K562 (cell line): Measurements from ENCODE around the gene PRKD1.

Experiments
- EZH2 ChIP-seq: IDR thresholded peaks from 2 replicates; pipeline ENCODE4 v1.6.1; 2012; ENCODE audit warnings: low read depth, mild to moderate bottlenecking, inconsistent platforms, low read length, borderline replicate concordance
- MCM7 ChIP-seq, 2 experiments: fragments of 450-650 bp; IDR thresholded peaks; 2 replicates each; pipeline ENCODE4 v1.6.1; 2016 to 2018
- ZNF609 ChIP-seq: sonication (generic); formaldehyde crosslinking; IDR thresholded peaks from 2 replicates; pipeline ENCODE4 v1.8.1; 2023; ENCODE audit warnings: missing genetic modification reagents, mild to moderate bottlenecking, borderline replicate concordance
- ZNF740 ChIP-seq, 3 experiments: fragments of 200-800 bp in 1 of 3; sonication (Bioruptor generic) in 1 of 3; sonication (generic) in 1 of 3; formaldehyde crosslinking in 1 of 3; IDR thresholded peaks; 2 replicates each; pipeline versions ENCODE4 v1.6.1 to v1.8.0; 2016 to 2022; ENCODE audit warnings: mild to moderate bottlenecking in 2 of 3, missing compliant biosample characterization in 2 of 3, missing genetic modification characterization in 2 of 3, missing genetic modification reagents in 1 of 3

- TF ChIP-seq MCM7 (IDR thresholded peaks at IDR 0.05) = no peak
- no peak for TF ChIP-seq EZH2
- no peak for TF ChIP-seq ZNF609 (CRISPR knock-in tag)
- no peak for TF ChIP-seq ZNF740 (CRISPR knock-in tag; IDR thresholded peaks at IDR 0.05)
- TF ChIP-seq ZNF740 (tag; IDR thresholded peaks at IDR 0.05) = no peak
Measured at GRCh38 chr14:29738950-29739349, 188.7 kb downstream of the PRKD1 start.
